Subcutaneous abdominal adipose tissue (tissue), 5 donors: ENCODE data around the gene TMEM255A.

Experiments used
- H3K27ac ChIP-seq: one replicate; pipeline ENCODE4 v1.7.0; 2013; ENCODE audit warnings: low read depth, mild to moderate bottlenecking, inconsistent platforms, low read length, moderate library complexity
- H3K27me3 ChIP-seq, 5 donors: one replicate each; pipeline ENCODE4 v1.7.0; 2013; ENCODE audit warnings: low read length in 5 of 5, inconsistent platforms in 1 of 5; ENCODE audit not compliant: control insufficient read depth in 5 of 5, insufficient read depth in 4 of 5
- H3K36me3 ChIP-seq, 5 donors: one replicate each; pipeline ENCODE4 v1.7.0; 2013; ENCODE audit warnings: low read length in 5 of 5; ENCODE audit not compliant: control insufficient read depth in 5 of 5, insufficient read depth in 5 of 5
- H3K4me1 ChIP-seq, 5 donors: one replicate each; pipeline ENCODE4 v1.7.0; 2013; ENCODE audit warnings: low read length in 5 of 5, mild to moderate bottlenecking in 3 of 5, moderate library complexity in 1 of 5; ENCODE audit not compliant: control insufficient read depth in 5 of 5, insufficient read depth in 5 of 5
- H3K4me3 ChIP-seq, 5 donors: one replicate each; pipeline ENCODE4 v1.7.0; 2013; ENCODE audit warnings: low read length in 5 of 5, low read depth in 1 of 5
- H3K9ac ChIP-seq, 5 donors: one replicate each; pipeline ENCODE4 v1.7.0; 2013; ENCODE audit warnings: low read length in 5 of 5, mild to moderate bottlenecking in 4 of 5, moderate library complexity in 3 of 5
- H3K9me3 ChIP-seq, 5 donors: one replicate each; pipeline ENCODE4 v1.7.0; 2013; ENCODE audit warnings: low read length in 5 of 5; ENCODE audit not compliant: control insufficient read depth in 5 of 5
- donor health status: healthy.
- donor health status: healthy.
- donor health status: healthy.
- donor health status: healthy.
- donor health status: healthy.

Gene TMEM255A

GRCh38 chrX:120334151-120334550 is 22.9 kb upstream of the TMEM255A start:
- no peak overlapping the region for H3K27ac ChIP-seq
- no peaks in the 10 kb centered on the region for H3K4me1 ChIP-seq
- H3K4me3 ChIP-seq, result no peak overlapping the region
- no peak overlapping the region for H3K9ac ChIP-seq
- H3K9me3 ChIP-seq, result peaks cover 9 to 37% (median 18%) of the 10 kb centered on the region in 5 donors
- no peaks in the 10 kb centered on the region for H3K36me3 ChIP-seq
- H3K27me3 ChIP-seq, result peaks cover 0 to 4% (median 0%) of the 10 kb centered on the region in 5 donors

DNA sequence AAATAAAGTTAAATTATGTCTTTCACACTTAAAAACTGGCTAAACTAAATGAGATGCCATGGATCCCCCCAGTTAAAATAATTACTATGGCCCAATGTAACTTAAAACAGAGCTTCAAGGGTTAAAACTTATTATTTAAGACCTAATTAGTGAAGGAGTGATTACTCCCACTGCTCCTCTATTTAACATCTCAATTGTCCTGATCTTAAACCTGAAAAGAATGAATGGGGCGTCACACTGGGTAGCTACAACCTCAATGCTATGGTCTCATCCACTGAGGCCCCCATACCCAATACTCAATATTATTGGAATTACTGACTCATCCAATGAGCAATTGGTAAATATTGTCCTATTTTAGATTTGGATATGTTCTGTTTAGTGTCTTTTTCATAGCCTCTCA is 21.1 kb upstream of the TMEM255A start:
- no peak overlapping the region for H3K4me3 ChIP-seq
- H3K36me3 ChIP-seq, result no peaks in the 10 kb centered on the region
- H3K27me3 ChIP-seq, result peaks cover 0 to 4% (median 0%) of the 10 kb centered on the region in 5 donors
- H3K9ac ChIP-seq, result no peak overlapping the region
- H3K9me3 ChIP-seq, result peaks cover 9 to 27% (median 12%) of the 10 kb centered on the region in 5 donors
- no peak overlapping the region for H3K27ac ChIP-seq
- no peaks in the 10 kb centered on the region for H3K4me1 ChIP-seq

- Histone ChIP-seq H3K4me1 (no peaks in the 10 kb centered on the region), H3K36me3 (no peaks in the 10 kb centered on the region), H3K9me3 (peaks cover 0 to 15% (median 0%) of the 10 kb centered on the region in 5 donors), H3K27me3 (peaks cover 0 to 4% (median 0%) of the 10 kb centered on the region in 5 donors), H3K9ac (no peak overlapping the region), H3K4me3 (no peak overlapping the region), H3K27ac (no peak overlapping the region)
Measured at GRCh38 chrX:120331116-120331515, 19.9 kb upstream of the TMEM255A start.

DNA sequence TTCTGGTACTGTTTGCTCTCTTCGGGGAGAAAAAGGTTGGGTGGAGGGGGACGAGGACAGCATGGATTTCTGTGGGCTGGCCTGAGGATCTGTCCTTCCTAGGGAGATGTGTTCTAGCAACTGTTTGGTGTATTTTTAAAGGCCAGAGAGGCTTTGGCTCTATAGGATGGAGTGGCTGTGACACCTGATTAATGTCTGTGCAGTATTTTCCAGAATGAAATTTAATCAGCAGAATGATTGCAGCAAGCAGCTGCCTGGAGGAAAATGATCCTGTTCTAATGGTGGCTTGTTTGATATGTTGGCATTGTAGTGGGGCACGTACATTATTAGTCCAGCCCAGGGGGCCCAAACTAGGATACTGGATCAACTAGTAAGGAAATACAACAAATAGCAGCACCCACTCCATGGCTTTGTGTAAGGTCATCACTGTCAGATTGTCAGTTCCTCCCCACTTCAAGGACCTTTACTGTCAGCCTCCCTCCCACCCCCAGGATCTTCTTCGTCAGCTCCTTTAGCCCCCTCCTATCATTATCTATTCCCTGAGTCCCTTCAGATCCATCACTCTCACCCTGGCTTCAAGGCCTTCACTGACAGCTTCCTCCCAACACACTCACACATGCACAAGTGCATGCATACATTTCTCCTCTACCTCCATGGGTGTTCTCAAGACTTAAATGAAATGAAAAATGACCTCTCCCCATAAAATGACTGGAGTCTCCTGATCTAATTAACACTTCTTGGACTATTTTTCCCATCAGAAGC is 10.4 kb upstream of the TMEM255A start:
- H3K27ac ChIP-seq, result no peak overlapping the region
- H3K36me3 ChIP-seq, result no peaks in the 10 kb centered on the region
- H3K4me3 ChIP-seq, result no peak overlapping the region
- peaks cover 0 to 10% (median 6%) of the 10 kb centered on the region in 5 donors for H3K27me3 ChIP-seq
- no peak overlapping the region for H3K9ac ChIP-seq
- peaks cover 0 to 5% (median 0%) of the 10 kb centered on the region in 5 donors for H3K9me3 ChIP-seq
- no peaks in the 10 kb centered on the region for H3K4me1 ChIP-seq

GRCh38 chrX:120318411-120318810 is 7.2 kb upstream of the TMEM255A start:
- no peak overlapping the region for H3K4me3 ChIP-seq
- no peaks in the 10 kb centered on the region for H3K36me3 ChIP-seq
- peaks cover 5 to 16% (median 15%) of the 10 kb centered on the region in 5 donors for H3K27me3 ChIP-seq
- H3K4me1 ChIP-seq, result no peaks in the 10 kb centered on the region
- no peaks in the 10 kb centered on the region for H3K9me3 ChIP-seq
- no peak overlapping the region for H3K9ac ChIP-seq
- H3K27ac ChIP-seq, result no peak overlapping the region

DNA sequence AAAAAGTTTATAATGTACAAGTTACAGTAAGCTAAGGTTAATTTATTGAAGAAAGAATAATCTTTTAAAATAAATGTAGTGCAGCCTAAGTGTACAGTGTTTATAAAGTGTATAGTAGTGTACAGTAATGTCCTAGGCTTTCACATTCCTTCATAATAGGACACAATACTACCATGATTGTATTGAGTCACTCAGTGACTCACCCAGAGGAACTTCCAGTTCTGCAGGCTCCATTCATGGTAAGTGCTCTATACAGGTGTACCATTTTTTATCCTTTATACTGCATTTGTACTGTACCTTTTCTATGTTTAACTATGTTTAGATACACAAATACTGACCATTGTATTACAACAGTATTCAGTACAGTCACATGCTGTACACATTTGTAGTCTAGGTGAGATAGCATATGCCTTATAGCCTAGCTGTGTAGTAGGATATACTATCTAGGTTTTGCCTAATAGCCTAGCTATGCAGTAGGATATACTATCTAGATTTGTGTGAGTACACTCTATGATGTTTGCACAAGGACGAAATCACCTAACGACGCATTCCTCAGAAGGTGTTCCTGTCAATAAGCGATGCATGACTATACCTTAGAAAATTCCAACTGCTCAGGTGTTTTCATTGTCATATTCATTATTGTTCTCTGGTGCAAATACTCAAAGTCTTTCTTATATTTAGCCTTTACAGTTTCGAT is 5.5 kb upstream of the TMEM255A start:
- no peak overlapping the region for H3K4me3 ChIP-seq
- H3K9me3 ChIP-seq, result no peaks in the 10 kb centered on the region
- H3K36me3 ChIP-seq, result no peaks in the 10 kb centered on the region
- no peak overlapping the region for H3K27ac ChIP-seq
- no peak overlapping the region for H3K9ac ChIP-seq
- H3K27me3 ChIP-seq, result peaks cover 6 to 21% (median 16%) of the 10 kb centered on the region in 5 donors
- H3K4me1 ChIP-seq, result no peaks in the 10 kb centered on the region

DNA sequence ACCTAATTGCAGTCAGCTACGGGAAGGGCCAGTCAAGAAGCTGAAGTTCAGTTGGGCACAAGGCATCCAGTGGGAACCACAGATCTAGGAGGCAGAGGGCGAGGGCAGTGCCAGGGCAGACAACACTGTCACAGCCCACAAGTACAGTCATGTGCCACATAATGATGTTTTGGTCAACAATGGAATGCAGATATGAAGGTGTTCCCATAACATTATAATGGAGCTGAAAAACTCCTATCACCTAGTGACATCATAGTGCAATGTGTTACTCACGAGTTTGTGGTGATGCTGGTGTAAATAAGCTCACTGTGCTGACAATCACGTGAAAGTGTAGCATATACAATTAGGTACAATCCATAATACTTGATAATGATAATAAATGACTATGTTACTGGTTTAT is 4.5 kb upstream of the TMEM255A start:
- Histone ChIP-seq H3K4me1 (peaks cover 0 to 7% (median 5%) of the 10 kb centered on the region in 5 donors), H3K36me3 (no peaks in the 10 kb centered on the region), H3K27ac (no peak overlapping the region), H3K4me3 (no peak overlapping the region), H3K27me3 (peaks cover 6 to 30% (median 20%) of the 10 kb centered on the region in 5 donors), H3K9ac (no peak overlapping the region), H3K9me3 (no peaks in the 10 kb centered on the region)

GRCh38 chrX:120311727-120312063 is 434 bp upstream of the TMEM255A start:
- Histone ChIP-seq H3K9me3 (peaks cover 0 to 3% (median 0%) of the 10 kb centered on the region in 5 donors), H3K36me3 (no peaks in the 10 kb centered on the region), H3K4me1 (peaks cover 0 to 26% (median 22%) of the 10 kb centered on the region in 5 donors), H3K9ac (no peak overlapping the region), H3K27ac (no peak overlapping the region), H3K4me3 (no peak overlapping the region), H3K27me3 (peaks cover 19 to 55% (median 38%) of the 10 kb centered on the region in 5 donors)

GRCh38 chrX:120309873-120310705 is 1.2 kb downstream of the TMEM255A start:
- Histone ChIP-seq H3K9ac (no peak overlapping the region), H3K27me3 (peaks cover 27 to 61% (median 45%) of the 10 kb centered on the region in 5 donors), H3K4me3 (peak overlapping the region; percentile 39 to 70 (median 56))

More at GRCh38 chrX:120309873-120310705, 1.2 kb downstream of the TMEM255A start:
- H3K36me3 ChIP-seq, result no peaks in the 10 kb centered on the region
- peaks cover 0 to 26% (median 22%) of the 10 kb centered on the region in 5 donors for H3K4me1 ChIP-seq
- no peak overlapping the region for H3K27ac ChIP-seq
- H3K9me3 ChIP-seq, result peaks cover 0 to 3% (median 0%) of the 10 kb centered on the region in 5 donors
